LNCAP (cell line): ENCODE measurements around the gene GRM8.

Source experiments
- TF ChIP-seq, protein P1 (sequence below): fragments of 450-650 bp; IDR thresholded peaks from 2 replicates; pipeline ENCODE4 v1.5.1; 2017; ENCODE audit warnings: mild to moderate bottlenecking

Gene GRM8

DNA sequence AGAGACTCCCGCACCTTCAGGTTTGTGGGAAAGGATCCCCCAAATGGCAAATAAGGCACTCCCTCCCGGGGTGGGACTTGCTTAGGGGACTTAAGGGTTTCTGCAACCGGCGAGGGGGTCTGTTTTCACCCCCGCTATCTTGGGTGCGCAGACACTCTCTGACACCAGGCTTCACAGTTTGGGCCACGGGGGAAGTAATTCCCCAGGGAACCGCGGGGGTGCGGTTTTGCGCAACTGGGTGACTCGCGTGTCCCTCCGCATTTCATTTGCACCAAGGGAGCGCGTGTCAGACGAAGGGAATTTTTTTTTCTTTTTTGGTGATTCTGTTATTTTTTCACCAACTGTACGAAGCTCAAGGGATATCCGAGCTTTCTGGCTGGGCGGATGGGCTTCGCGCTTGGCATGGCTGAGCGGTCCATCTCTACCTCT is 1.7 kb downstream of the GRM8 start:
- TF ChIP-seq, protein P1, sequence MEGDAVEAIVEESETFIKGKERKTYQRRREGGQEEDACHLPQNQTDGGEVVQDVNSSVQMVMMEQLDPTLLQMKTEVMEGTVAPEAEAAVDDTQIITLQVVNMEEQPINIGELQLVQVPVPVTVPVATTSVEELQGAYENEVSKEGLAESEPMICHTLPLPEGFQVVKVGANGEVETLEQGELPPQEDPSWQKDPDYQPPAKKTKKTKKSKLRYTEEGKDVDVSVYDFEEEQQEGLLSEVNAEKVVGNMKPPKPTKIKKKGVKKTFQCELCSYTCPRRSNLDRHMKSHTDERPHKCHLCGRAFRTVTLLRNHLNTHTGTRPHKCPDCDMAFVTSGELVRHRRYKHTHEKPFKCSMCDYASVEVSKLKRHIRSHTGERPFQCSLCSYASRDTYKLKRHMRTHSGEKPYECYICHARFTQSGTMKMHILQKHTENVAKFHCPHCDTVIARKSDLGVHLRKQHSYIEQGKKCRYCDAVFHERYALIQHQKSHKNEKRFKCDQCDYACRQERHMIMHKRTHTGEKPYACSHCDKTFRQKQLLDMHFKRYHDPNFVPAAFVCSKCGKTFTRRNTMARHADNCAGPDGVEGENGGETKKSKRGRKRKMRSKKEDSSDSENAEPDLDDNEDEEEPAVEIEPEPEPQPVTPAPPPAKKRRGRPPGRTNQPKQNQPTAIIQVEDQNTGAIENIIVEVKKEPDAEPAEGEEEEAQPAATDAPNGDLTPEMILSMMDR = no peak

DNA sequence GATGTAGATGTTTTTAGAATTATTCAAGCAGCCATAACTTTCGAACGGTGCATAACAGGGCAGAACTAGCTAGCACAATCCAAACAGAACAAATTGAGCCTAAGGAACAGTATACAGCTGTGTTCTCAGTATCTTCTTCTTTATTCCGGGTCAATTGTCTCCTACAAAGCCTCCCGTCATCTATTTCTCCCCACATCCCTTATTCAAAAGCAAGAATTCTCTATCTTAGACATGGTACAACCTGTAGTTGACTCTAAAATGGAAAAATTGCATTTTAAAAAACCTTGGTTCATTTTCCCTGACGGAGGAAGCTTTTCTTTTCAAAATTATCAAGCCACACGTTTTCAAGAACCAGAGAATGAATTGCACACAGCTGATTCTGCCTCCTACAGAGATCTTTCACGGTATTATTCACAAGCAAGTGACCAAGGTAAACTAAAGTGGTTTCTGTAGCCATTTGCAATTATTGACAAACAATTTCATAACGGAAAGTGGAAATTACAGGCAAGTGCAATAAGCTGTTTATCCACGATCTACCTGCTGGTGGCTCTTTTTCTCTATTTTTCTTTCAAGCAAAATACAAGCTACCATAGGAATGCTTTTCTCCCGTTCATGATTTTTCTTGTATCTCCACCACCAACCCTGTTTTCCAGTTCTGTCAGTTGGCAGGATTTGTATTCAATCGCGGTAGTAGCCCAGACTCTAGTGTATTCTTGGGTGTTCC is 2.3 kb downstream of the GRM8 start:
- TF ChIP-seq, protein P1 = peak; percentile 19; the same call in 1 of the 2 replicates

DNA sequence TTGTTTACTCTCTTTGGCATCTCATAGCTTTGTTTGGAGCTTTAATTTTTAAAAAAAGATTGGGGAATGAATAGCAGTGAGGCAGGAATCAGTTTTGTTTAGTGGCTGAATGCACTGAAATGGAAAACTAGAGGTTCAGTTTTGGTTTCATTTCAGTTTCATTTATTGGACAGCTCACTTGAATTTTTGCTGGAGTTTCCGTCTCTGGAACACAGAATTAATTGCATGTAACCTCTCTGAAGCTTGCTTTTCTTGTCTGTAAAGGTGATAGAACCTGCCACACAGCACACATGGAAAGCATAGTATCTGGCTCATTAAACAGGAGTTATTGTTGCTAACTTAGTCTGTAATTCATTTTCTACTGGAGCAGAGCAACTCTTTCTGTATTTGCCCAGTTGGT is 7.1 kb downstream of the GRM8 start:
- TF ChIP-seq, protein P1 = no peak

DNA sequence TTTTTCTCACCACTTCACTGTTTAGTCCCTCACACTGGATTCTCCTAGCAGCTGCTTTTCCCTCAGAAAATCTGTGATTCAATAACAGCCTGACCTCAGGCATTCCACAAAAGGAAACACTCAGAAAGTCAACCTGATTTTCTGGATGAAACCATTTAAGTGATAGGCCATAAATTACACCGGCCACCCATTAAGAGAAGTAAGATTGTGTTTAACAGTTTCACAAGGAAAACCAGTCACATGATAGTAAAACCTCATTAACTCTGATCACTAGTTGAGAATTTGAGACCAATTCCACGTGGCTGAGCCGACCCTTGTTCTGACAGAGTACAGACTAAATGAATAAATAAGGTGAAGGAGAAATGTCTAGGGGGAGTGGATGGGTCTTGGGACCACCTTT is 7.7 kb downstream of the GRM8 start:
- TF ChIP-seq, protein P1 = no peak

DNA sequence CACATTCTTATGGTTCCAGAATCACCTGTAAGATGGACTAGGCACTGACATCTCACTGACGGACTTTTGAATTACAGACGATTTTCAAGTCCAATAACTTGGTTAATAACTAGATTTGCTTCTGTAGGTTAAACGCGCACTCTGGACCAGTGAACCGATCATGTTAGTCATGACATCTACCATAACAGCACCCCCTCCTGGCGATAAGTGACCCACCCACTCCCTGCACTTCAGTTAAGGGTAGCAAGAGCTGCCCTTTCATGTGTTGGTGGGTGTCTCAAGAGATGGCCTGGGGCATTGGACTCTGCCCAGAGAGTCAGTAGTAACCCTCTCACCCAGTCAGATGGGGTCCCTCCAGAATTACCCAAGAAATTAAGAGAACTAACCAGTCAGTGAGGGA is 12.9 kb downstream of the GRM8 start:
- TF ChIP-seq, protein P1 = peak; percentile 44; the same call in 1 of the 2 replicates

DNA sequence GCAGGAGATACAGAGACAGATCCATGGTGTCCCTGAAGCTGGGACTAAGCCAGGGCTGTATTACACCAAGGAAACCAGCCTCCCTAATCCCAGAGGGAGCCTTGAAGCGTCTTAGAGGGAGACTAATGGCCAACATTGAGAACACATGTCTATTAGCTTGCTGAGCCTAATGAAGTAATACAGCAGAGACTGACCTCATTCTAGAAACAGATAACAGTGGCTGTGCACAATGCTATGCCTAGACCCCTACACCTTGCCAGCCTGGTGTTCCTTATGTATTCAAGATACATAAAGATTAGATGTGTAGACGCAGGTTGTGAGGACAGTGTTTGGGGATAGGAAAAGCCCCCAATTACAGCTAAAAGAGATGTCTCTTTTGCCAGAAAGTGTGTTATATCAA is 19.1 kb downstream of the GRM8 start:
- TF ChIP-seq, protein P1 = no peak

DNA sequence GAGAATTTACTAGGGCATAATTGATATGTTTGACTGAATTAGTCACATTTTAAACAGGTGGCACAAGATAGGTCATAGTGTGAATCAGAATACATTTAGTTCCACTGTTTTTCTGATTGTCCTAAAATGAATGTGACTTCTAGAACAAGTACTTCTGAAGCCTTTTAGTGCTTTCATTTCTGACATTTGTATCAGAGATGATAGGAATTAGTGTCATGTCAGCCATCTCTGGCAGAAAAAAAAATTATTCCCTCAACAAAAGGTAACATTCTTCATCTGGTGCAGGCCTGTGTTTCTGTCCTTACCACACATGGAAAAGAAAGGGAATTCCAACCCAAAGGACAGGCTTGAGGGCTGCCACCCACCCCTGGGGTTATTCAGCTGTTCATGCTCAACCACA is 21.3 kb downstream of the GRM8 start:
- TF ChIP-seq, protein P1 = no peak
